Loucy (cell line): Measurements from ENCODE around the gene PRR5L.

Experiments
- H2AFZ ChIP-seq: fragments of 200-600 bp; sonication (generic); 2 replicates; pipeline ENCODE4 v1.6.0; 2016; ENCODE audit warnings: antibody characterized with exemption, mild to moderate bottlenecking, low read length, moderate library complexity
- H3F3A ChIP-seq: fragments of 200-600 bp; 2 replicates; pipeline ENCODE4 v1.6.0; 2016; ENCODE audit warnings: antibody characterized with exemption, low read depth, mild to moderate bottlenecking
- H3K27me3 ChIP-seq: fragments of 200-600 bp; sonication (generic); 2 replicates; pipeline ENCODE4 v1.6.1; 2014; ENCODE audit warnings: low read length, mild to moderate bottlenecking; ENCODE audit not compliant: insufficient read depth, poor library complexity, severe bottlenecking
- H3K36me3 ChIP-seq: fragments of 200-600 bp; sonication (generic); 2 replicates; pipeline ENCODE4 v1.6.1; 2016; ENCODE audit warnings: low read length; ENCODE audit not compliant: insufficient read depth
- H3K4me1 ChIP-seq: fragments of 200-600 bp; sonication (generic); 2 replicates; pipeline ENCODE4 v1.5.1; 2014; ENCODE audit warnings: low read length, mild to moderate bottlenecking; ENCODE audit not compliant: insufficient read depth, poor library complexity, severe bottlenecking
- H3K4me2 ChIP-seq: fragments of 200-600 bp; sonication (generic); 2 replicates; pipeline ENCODE4 v1.6.0; 2014; ENCODE audit warnings: antibody characterized with exemption, low read length, low read depth, mild to moderate bottlenecking; ENCODE audit not compliant: poor library complexity, severe bottlenecking
- H3K4me3 ChIP-seq: fragments of 200-600 bp; sonication (generic); 2 replicates; pipeline ENCODE4 v1.5.1; 2014; ENCODE audit warnings: low read length, mild to moderate bottlenecking, mixed read lengths; ENCODE audit not compliant: poor library complexity, severe bottlenecking
- H3K79me2 ChIP-seq: fragments of 200-600 bp; sonication (generic); 2 replicates; pipeline ENCODE4 v1.6.1; 2014; ENCODE audit warnings: low read length; ENCODE audit not compliant: insufficient read depth
- H3K9ac ChIP-seq: fragments of 200-600 bp; sonication (generic); 2 replicates; pipeline ENCODE4 v1.6.0; 2014; ENCODE audit warnings: mild to moderate bottlenecking, low read depth, low read length, moderate library complexity; ENCODE audit not compliant: poor library complexity, severe bottlenecking
- H3K9me2 ChIP-seq: fragments of 200-600 bp; sonication (generic); replicated peaks from 2 replicates; pipeline ENCODE4 v1.6.1; 2016; ENCODE audit warnings: low read depth, low read length, mixed read lengths
- H3K9me3 ChIP-seq: fragments of 200-600 bp; sonication (generic); 2 replicates; pipeline ENCODE4 v1.6.1; 2014; ENCODE audit warnings: mild to moderate bottlenecking, antibody characterized with exemption, low read length, low read depth; ENCODE audit not compliant: insufficient read depth
- H4K20me1 ChIP-seq: fragments of 200-600 bp; sonication (generic); 2 replicates; pipeline ENCODE4 v1.6.0; 2014; ENCODE audit warnings: antibody characterized with exemption, low read length, mild to moderate bottlenecking; ENCODE audit not compliant: insufficient read depth, poor library complexity, severe bottlenecking
- EZH2phosphoT487 ChIP-seq: fragments of 200-600 bp; IDR thresholded peaks from 2 replicates; pipeline ENCODE4 v1.6.1; 2018; ENCODE audit warnings: antibody characterized with exemption, mild to moderate bottlenecking, moderate library complexity, borderline replicate concordance
- TF ChIP-seq, protein P1 (sequence below): fragments of 200-600 bp; sonication (generic); conservative IDR thresholded peaks from 2 replicates; pipeline ENCODE4 v1.5.1; 2014; ENCODE audit warnings: mild to moderate bottlenecking, antibody characterized with exemption, low read length

The PRR5L gene

GRCh38 chr11:36371181-36371580 is 75.1 kb downstream of the PRR5L start:
- Histone ChIP-seq H3K36me3 (no peaks in the 10 kb centered on the region), H3K27me3 (no peaks in the 10 kb centered on the region), H3F3A (no peaks in the 10 kb centered on the region), H3K4me2 (no peak overlapping the region), H4K20me1 (no peaks in the 10 kb centered on the region), H3K9me3 (no peaks in the 10 kb centered on the region), H3K9ac (no peak overlapping the region), H2AFZ (no peak overlapping the region), H3K9me2 (no peaks in the 10 kb centered on the region), H3K4me3 (no peak overlapping the region), H3K4me1 (peaks cover 43% of the 10 kb centered on the region), H3K79me2 (peaks cover 4% of the 10 kb centered on the region)
- no peak for TF ChIP-seq EZH2phosphoT487
- TF ChIP-seq, protein P1, sequence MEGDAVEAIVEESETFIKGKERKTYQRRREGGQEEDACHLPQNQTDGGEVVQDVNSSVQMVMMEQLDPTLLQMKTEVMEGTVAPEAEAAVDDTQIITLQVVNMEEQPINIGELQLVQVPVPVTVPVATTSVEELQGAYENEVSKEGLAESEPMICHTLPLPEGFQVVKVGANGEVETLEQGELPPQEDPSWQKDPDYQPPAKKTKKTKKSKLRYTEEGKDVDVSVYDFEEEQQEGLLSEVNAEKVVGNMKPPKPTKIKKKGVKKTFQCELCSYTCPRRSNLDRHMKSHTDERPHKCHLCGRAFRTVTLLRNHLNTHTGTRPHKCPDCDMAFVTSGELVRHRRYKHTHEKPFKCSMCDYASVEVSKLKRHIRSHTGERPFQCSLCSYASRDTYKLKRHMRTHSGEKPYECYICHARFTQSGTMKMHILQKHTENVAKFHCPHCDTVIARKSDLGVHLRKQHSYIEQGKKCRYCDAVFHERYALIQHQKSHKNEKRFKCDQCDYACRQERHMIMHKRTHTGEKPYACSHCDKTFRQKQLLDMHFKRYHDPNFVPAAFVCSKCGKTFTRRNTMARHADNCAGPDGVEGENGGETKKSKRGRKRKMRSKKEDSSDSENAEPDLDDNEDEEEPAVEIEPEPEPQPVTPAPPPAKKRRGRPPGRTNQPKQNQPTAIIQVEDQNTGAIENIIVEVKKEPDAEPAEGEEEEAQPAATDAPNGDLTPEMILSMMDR, result no peak

- no peaks in the 10 kb centered on the region for H3K9me2 ChIP-seq
- H3K4me2 ChIP-seq, result no peak overlapping the region
- H3K9me3 ChIP-seq, result no peaks in the 10 kb centered on the region
- H4K20me1 ChIP-seq, result no peaks in the 10 kb centered on the region
- no peaks in the 10 kb centered on the region for H3K27me3 ChIP-seq
- H3K4me1 ChIP-seq, result peaks cover 39% of the 10 kb centered on the region
- no peaks in the 10 kb centered on the region for H3F3A ChIP-seq
- no peaks in the 10 kb centered on the region for H3K36me3 ChIP-seq
- no peak overlapping the region for H3K4me3 ChIP-seq
- no peak overlapping the region for H2AFZ ChIP-seq
- TF ChIP-seq EZH2phosphoT487, result no peak
- TF ChIP-seq, protein P1, result no peak
- H3K79me2 ChIP-seq, result peaks cover 8% of the 10 kb centered on the region
- H3K9ac ChIP-seq, result no peak overlapping the region
Observed at GRCh38 chr11:36371590-36371989, 75.5 kb downstream of the PRR5L start.

DNA sequence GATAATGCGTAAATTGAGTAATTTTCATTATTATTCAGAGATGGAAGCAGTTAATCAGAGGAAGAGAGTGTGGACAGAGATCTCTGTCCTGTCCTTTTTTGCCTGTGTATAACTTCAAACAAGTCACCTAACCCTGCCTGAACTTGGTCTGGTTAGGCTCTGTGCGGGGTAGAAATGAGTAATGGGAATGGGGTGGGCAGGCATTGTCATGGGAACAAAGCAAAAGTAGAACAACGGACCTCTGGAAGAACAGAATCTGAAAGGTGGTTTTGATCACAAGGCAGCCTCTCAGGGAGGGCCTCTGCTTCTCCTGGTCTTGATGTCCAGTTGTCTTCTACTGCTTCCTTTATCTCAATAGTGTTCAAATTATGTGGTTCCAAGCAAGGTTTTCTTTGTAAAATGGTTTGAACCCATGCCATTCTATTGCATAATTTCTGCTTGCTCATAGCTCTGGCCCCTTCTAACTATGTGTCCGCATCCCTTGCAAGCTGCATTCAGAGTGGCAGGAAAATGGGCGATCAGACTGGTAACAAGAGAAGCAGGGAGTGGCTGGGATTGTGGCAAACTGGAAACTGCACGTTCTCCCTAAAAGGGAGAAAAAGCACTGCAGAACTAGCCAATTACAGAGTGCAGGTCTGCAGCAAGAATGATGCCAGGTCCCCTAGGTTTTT is 76.1 kb downstream of the PRR5L start:
- peaks cover 14% of the 10 kb centered on the region for H3K79me2 ChIP-seq
- H3K4me3 ChIP-seq, result no peak overlapping the region
- H2AFZ ChIP-seq, result no peak overlapping the region
- H3K9me3 ChIP-seq, result no peaks in the 10 kb centered on the region
- no peaks in the 10 kb centered on the region for H4K20me1 ChIP-seq
- no peaks in the 10 kb centered on the region for H3F3A ChIP-seq
- TF ChIP-seq, protein P1, result no peak
- TF ChIP-seq EZH2phosphoT487, result no peak
- H3K4me2 ChIP-seq, result no peak overlapping the region
- no peak overlapping the region for H3K9ac ChIP-seq
- H3K4me1 ChIP-seq, result peaks cover 36% of the 10 kb centered on the region
- H3K9me2 ChIP-seq, result no peaks in the 10 kb centered on the region
- no peaks in the 10 kb centered on the region for H3K27me3 ChIP-seq
- no peaks in the 10 kb centered on the region for H3K36me3 ChIP-seq
